Measurements from ENCODE around the gene CLSTN2.
A peak's percentile ranks its signal among the peaks of the same experiment; 100 is the strongest.

The CLSTN2 gene

DNA sequence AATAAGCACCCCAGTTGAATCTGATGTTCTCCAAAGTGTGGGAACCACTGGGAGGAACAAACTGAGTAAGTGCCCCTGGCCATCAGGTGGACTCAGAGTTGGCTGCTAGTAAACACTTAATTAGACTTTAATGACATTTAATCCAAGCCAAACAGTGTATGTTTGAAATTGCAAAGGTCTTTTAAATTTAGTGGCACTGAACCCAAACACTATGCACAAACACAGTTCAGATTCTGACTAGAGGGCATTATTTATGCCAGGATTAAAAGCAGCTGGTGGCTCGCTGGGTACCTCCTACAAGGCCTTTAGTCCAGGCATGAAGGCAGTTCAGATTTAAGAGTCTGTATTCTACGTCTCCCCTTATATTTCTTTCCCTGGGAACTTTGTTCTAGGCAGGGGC lies 264.8 kb downstream of the CLSTN2 start:
- Mint-ChIP-seq H3K4me1 (peaks cover 21% of the 10 kb centered on the region), H3K27me3 (ENCODE audit: low read depth) (peaks cover 9% of the 10 kb centered on the region), H3K9me3 (peaks cover 3% of the 10 kb centered on the region), H3K4me3 (no peak overlapping the region), H3K27ac (no peak overlapping the region), H3K36me3 (ENCODE audit: low read depth) (no peaks in the 10 kb centered on the region)
- TF ChIP-seq CTCF (IDR thresholded peaks at IDR 0.05; ENCODE audit: unreplicated experiment in 3 of 3) = no peak

DNA sequence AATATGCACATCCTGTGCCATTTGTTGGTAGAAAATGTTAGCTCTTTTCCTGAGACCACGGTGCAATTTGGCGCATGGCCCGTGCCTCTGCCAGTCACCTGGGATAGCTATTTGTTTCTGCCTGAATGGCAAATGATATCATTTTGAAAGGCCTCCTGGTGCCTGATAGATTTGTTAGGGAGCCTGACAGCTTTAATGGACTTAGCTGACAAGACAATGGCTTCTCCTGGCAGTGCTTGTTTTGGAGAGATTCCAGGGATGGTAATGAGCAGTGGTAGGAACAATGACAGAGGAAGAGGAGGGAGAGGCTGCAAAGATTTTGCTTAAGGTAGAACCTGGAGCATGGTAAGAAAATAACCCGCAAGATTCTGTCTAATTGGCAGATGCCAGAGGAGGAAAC lies 268.5 kb downstream of the CLSTN2 start:
- H3K27me3 Mint-ChIP-seq (ENCODE audit: low read depth) = peaks cover 13% of the 10 kb centered on the region
- no peak overlapping the region for H3K27ac Mint-ChIP-seq
- H3K4me3 Mint-ChIP-seq = no peak overlapping the region
- TF ChIP-seq CTCF (IDR thresholded peaks at IDR 0.05; ENCODE audit: unreplicated experiment in 3 of 3) = no peak
- H3K9me3 Mint-ChIP-seq = no peaks in the 10 kb centered on the region
- no peaks in the 10 kb centered on the region for H3K36me3 Mint-ChIP-seq (ENCODE audit: low read depth)
- peaks cover 14% of the 10 kb centered on the region for H3K4me1 Mint-ChIP-seq

- Mint-ChIP-seq H3K9me3 (no peaks in the 10 kb centered on the region), H3K4me1 (peaks cover 14% of the 10 kb centered on the region), H3K36me3 (ENCODE audit: low read depth) (no peaks in the 10 kb centered on the region), H3K4me3 (no peak overlapping the region), H3K27me3 (ENCODE audit: low read depth) (peaks cover 20% of the 10 kb centered on the region), H3K27ac (no peak overlapping the region)
- TF ChIP-seq CTCF (IDR thresholded peaks at IDR 0.05; ENCODE audit: unreplicated experiment in 3 of 3) = no peak
Observed at GRCh38 chr3:140204271-140204984, 269.4 kb downstream of the CLSTN2 start.

DNA sequence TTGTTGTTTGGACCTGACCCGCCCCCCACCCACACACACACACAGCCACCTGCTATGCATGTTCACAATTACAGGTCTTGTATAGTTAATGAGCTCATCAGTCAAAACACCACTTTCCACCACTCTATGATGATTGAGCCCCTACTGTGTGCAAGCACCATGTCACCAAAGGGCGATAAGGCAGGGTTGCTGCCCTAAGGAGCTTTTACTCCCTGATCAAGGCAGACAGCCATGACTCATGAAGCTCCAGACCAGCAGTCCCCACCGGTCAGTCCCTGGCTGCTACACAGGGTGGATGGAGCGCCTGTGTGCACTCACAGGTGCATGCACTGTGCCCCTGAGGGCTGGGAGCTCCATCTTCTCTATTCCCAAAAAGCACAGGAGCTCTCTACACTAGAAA lies 270.6 kb downstream of the CLSTN2 start:
- H3K27me3 Mint-ChIP-seq (ENCODE audit: low read depth) = peaks cover 24% of the 10 kb centered on the region
- peaks cover 14% of the 10 kb centered on the region for H3K4me1 Mint-ChIP-seq
- no peak for TF ChIP-seq CTCF (IDR thresholded peaks at IDR 0.05; ENCODE audit: unreplicated experiment in 3 of 3)
- H3K9me3 Mint-ChIP-seq = no peaks in the 10 kb centered on the region
- H3K36me3 Mint-ChIP-seq (ENCODE audit: low read depth) = no peaks in the 10 kb centered on the region
- no peak overlapping the region for H3K4me3 Mint-ChIP-seq
- H3K27ac Mint-ChIP-seq = no peak overlapping the region

DNA sequence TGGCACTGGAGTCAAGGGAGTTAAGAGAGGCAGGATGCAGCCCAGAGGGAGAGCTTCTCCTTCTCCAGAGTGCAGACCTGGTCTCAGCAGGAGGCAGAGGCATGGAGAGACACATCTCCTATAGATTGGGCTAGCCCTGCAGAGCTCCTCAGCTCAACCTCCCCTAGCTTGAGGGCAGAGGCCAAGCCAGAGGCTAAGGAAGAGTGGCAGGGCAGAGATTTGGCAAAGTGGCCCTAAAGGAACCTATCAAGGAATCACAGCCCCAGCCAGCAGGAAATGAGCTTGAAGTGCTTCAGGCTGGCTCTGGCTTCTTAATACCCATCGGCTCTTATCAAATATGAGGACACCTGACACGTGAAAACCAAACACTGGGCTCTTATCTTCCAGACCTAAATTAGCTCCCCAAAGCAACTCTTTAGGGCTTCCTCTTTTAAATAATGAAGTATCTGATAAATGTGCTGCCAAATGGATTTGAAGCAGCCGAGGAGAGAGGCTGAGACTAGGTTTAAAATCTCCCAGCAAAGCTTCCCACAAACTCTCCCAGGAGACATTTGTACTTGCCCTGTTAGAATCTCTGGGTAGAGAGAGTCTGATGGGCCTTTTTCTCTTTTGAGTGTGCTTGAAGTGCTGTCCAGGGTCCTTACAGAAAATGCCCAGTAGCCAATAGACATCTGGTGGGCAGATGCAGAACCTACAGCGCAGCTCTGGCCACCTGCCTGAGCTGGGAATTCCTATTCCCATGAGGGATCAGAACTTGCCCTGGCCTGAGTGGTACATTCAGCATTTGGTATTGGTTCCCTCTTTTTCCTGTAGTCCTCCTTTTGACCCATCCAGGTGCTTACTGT lies 271.4 kb downstream of the CLSTN2 start:
- Mint-ChIP-seq H3K4me3 (no peak overlapping the region), H3K27me3 (ENCODE audit: low read depth) (peaks cover 24% of the 10 kb centered on the region), H3K9me3 (no peaks in the 10 kb centered on the region), H3K36me3 (ENCODE audit: low read depth) (no peaks in the 10 kb centered on the region), H3K27ac (no peak overlapping the region), H3K4me1 (peaks cover 7% of the 10 kb centered on the region)
- TF ChIP-seq CTCF (IDR thresholded peaks at IDR 0.05; ENCODE audit: unreplicated experiment in 3 of 3) = peak; percentile 41 to 52 (median 46)
